DND-41 (cell line): Measurements from ENCODE around the gene SQSTM1.

Experiments
- EZH2 ChIP-seq: IDR thresholded peaks from 3 replicates; pipeline ENCODE4 v1.6.1; 2012; ENCODE audit warnings: borderline replicate concordance, low read depth, mild to moderate bottlenecking, moderate library complexity, low read length, inconsistent platforms; ENCODE audit not compliant: severe bottlenecking
- TF ChIP-seq, protein P1 (sequence below): IDR thresholded peaks from 2 replicates; pipeline ENCODE4 v1.5.1; 2012; ENCODE audit warnings: borderline replicate concordance, low read length, moderate library complexity, mild to moderate bottlenecking; ENCODE audit not compliant: poor library complexity, severe bottlenecking; ENCODE audit errors: extremely low read depth

DNA sequence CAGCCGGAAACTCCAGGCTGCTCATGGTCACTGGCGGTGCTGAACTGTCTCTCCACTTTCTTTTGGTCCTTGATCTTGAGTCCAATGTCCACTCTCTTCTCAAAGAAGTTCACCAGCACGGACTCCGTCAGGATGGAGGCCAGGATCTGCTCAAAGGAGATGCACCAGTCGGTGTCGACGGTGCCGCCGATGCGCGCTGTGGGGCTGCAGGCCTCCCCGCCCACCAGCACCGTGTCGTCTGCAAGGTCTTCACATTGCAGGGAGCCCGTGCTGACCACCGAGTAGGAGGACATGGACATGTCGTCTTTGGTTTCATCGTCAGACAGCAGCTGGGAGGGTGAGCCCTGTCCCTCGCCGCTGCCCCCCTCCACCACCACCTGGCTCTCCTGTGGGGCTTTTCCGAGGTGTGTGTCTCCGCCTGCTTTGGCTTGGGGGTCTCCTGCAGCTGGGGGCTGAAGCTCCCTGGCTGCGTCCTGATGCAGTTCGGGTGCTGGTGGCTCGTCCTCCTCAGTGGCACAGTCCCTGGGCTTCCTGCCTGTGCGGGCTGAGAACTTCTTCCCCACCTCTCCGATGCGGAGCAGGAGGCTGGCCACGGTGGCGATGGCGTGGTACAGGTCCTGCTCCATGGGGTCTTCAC lies 42.9 kb downstream of the SQSTM1 start:
- TF ChIP-seq, protein P1, sequence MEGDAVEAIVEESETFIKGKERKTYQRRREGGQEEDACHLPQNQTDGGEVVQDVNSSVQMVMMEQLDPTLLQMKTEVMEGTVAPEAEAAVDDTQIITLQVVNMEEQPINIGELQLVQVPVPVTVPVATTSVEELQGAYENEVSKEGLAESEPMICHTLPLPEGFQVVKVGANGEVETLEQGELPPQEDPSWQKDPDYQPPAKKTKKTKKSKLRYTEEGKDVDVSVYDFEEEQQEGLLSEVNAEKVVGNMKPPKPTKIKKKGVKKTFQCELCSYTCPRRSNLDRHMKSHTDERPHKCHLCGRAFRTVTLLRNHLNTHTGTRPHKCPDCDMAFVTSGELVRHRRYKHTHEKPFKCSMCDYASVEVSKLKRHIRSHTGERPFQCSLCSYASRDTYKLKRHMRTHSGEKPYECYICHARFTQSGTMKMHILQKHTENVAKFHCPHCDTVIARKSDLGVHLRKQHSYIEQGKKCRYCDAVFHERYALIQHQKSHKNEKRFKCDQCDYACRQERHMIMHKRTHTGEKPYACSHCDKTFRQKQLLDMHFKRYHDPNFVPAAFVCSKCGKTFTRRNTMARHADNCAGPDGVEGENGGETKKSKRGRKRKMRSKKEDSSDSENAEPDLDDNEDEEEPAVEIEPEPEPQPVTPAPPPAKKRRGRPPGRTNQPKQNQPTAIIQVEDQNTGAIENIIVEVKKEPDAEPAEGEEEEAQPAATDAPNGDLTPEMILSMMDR = no peak
- no peak for TF ChIP-seq EZH2
